PFSK-1 (cell line): ENCODE results near the gene PPOX.

Experiments
- FOXP2 ChIP-seq: optimal IDR thresholded peaks from 2 replicates; pipeline ENCODE3; 2011; ENCODE audit warnings: borderline replicate concordance, control low read depth, inconsistent platforms; ENCODE audit not compliant: insufficient read depth; ENCODE audit errors: extremely low read length, extremely low read depth
- POLR2AphosphoS5 ChIP-seq: IDR thresholded peaks from 2 replicates; pipeline ENCODE4 v1.6.1; 2012; ENCODE audit warnings: low read depth, mild to moderate bottlenecking, control low read depth, low read length, moderate library complexity
- SIN3A ChIP-seq: IDR thresholded peaks from 2 replicates; pipeline ENCODE4 v1.6.1; 2012; ENCODE audit warnings: mild to moderate bottlenecking, low read length, moderate library complexity, borderline replicate concordance; ENCODE audit not compliant: insufficient read depth
- TAF1 ChIP-seq: IDR thresholded peaks from 2 replicates; pipeline ENCODE4 v1.6.1; 2012; ENCODE audit warnings: low read length, control low read depth, borderline replicate concordance; ENCODE audit not compliant: insufficient read depth
- TF ChIP-seq, protein P1 (sequence below), 2 experiments: IDR thresholded peaks; 2 replicates each; pipeline versions ENCODE4 v1.6.1 to v1.8.0; 2011 to 2012; ENCODE audit warnings: low read depth in 2 of 2, low read length in 2 of 2, control low read depth in 1 of 2, inconsistent platforms in 1 of 2, mild to moderate bottlenecking in 1 of 2, moderate library complexity in 1 of 2; ENCODE audit not compliant: insufficient read depth in 1 of 2

Gene PPOX

GRCh38 chr1:161219078-161219892 is 53.1 kb downstream of the PPOX start:
- TF ChIP-seq SIN3A = no peak
- TF ChIP-seq POLR2AphosphoS5 = no peak
- no peak for TF ChIP-seq TAF1
- TF ChIP-seq, protein P1, sequence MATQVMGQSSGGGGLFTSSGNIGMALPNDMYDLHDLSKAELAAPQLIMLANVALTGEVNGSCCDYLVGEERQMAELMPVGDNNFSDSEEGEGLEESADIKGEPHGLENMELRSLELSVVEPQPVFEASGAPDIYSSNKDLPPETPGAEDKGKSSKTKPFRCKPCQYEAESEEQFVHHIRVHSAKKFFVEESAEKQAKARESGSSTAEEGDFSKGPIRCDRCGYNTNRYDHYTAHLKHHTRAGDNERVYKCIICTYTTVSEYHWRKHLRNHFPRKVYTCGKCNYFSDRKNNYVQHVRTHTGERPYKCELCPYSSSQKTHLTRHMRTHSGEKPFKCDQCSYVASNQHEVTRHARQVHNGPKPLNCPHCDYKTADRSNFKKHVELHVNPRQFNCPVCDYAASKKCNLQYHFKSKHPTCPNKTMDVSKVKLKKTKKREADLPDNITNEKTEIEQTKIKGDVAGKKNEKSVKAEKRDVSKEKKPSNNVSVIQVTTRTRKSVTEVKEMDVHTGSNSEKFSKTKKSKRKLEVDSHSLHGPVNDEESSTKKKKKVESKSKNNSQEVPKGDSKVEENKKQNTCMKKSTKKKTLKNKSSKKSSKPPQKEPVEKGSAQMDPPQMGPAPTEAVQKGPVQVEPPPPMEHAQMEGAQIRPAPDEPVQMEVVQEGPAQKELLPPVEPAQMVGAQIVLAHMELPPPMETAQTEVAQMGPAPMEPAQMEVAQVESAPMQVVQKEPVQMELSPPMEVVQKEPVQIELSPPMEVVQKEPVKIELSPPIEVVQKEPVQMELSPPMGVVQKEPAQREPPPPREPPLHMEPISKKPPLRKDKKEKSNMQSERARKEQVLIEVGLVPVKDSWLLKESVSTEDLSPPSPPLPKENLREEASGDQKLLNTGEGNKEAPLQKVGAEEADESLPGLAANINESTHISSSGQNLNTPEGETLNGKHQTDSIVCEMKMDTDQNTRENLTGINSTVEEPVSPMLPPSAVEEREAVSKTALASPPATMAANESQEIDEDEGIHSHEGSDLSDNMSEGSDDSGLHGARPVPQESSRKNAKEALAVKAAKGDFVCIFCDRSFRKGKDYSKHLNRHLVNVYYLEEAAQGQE (IDR thresholded peaks at IDR 0.05; ENCODE audit: insufficient read depth in 1 of 2, low read depth in 2 of 2, low read length in 2 of 2) = no peak
- no peak for TF ChIP-seq FOXP2

DNA sequence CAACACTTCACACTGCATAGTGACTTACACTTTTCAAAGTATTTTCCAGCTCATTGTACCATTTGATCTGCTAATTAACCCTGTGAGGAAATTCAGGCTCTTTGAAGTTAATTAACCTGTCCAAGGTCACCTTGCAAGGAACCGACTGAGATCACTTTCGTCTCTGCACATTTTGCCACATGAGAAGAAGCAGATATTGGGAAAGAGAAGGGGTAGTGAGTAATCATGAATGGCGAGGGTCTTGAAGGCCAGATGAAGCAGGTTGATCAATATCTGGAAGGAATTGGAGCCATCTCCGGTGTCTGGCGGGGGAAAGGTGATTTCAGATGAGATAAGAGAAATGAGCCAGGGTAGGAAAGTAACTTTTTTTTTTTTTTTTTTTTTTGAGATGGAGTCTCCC is 53.8 kb downstream of the PPOX start:
- no peak for TF ChIP-seq FOXP2
- TF ChIP-seq SIN3A = no peak
- TF ChIP-seq, protein P1 (IDR thresholded peaks at IDR 0.05; ENCODE audit: insufficient read depth in 1 of 2, low read depth in 2 of 2, low read length in 2 of 2) = no peak
- no peak for TF ChIP-seq TAF1
- TF ChIP-seq POLR2AphosphoS5 = no peak
